Astrocyte of the hippocampus (primary cell): ENCODE results near the gene SLC22A17.

Experiments used
- DNase-seq: peaks from one replicate; pipeline ENCODE4 v3.0.0; 2011; ENCODE audit warnings: low read depth, low spot score

The SLC22A17 gene

GRCh38 chr14:23381871-23382270 lies 29.2 kb upstream of the SLC22A17 start:
- no peak for DNase-seq

GRCh38 chr14:23380976-23381375 lies 28.3 kb upstream of the SLC22A17 start:
- DNase-seq = no peak

GRCh38 chr14:23380197-23380914 lies 27.7 kb upstream of the SLC22A17 start:
- no peak for DNase-seq

GRCh38 chr14:23379366-23380196 lies 26.9 kb upstream of the SLC22A17 start:
- peak; percentile 67 for DNase-seq

- no peak for DNase-seq
These were observed 26.0 kb upstream of the SLC22A17 start for GRCh38 chr14:23378612-23379220.

GRCh38 chr14:23377573-23378563 lies 25.2 kb upstream of the SLC22A17 start:
- no peak for DNase-seq

- no peak for DNase-seq
These were observed 24.5 kb upstream of the SLC22A17 start for GRCh38 chr14:23377198-23377550.

- DNase-seq = no peak
These were observed 24.0 kb upstream of the SLC22A17 start, which contains the start of gene CMTM5 for GRCh38 chr14:23376482-23377197. TSS of gene CMTM5 (plus strand) at chr14:23377046. CDS start at chr14:23377252, 206 bp downstream.

GRCh38 chr14:23375527-23376251 lies 23.0 kb upstream of the SLC22A17 start:
- DNase-seq = no peak

GRCh38 chr14:23373041-23373440 lies 20.4 kb upstream of the SLC22A17 start:
- no peak for DNase-seq

GRCh38 chr14:23372509-23372908 lies 19.8 kb upstream of the SLC22A17 start, which contains the start of gene IL25:
TSS of gene IL25 (plus strand) at chr14:23372809.
- DNase-seq = no peak

- DNase-seq = no peak
These were observed 19.2 kb upstream of the SLC22A17 start for GRCh38 chr14:23371865-23372264.

GRCh38 chr14:23370221-23370620 lies 17.5 kb upstream of the SLC22A17 start:
- no peak for DNase-seq

GRCh38 chr14:23366426-23366921 lies 13.8 kb upstream of the SLC22A17 start:
- peak; percentile 74 for DNase-seq

- peak; percentile 83 for DNase-seq
These were observed 13.2 kb upstream of the SLC22A17 start for GRCh38 chr14:23365732-23366425.

GRCh38 chr14:23365036-23365731 lies 12.5 kb upstream of the SLC22A17 start, which contains the start of gene EFS:
TSS of gene EFS (minus strand) at chr14:23365172. CDS start at chr14:23365025, 147 bp downstream.
- DNase-seq = peak; percentile 68

- DNase-seq = peak; percentile 38
These were observed 11.7 kb upstream of the SLC22A17 start for GRCh38 chr14:23364164-23365035.
